SK-N-SH (cell line): ENCODE results near the gene CLN5. TPM values are rescaled to one million over a fixed set of nuclear protein-coding genes. Genes with fewer than 3 reads are reported as not detected.

ENCODE experiments used
- CTCF ChIA-PET: fragments of 300-600, 350-600 bp; formaldehyde crosslinking; extraction: SDS; loops from one replicate; lab custom pipeline; 2021; lab: Yijun Ruan, JAX
- POLR2A ChIA-PET: fragments of 350-600 bp; sonication (Branson Sonifier 250); formaldehyde crosslinking; extraction: SDS; loops from one replicate; lab custom pipeline; 2020; ENCODE audit warnings: antibody characterized with exemption, inconsistent platforms; lab: Yijun Ruan, JAX
- DNase-seq: peaks from one replicate; pipeline ENCODE4 v3.0.0; 2012
- H2AFZ ChIP-seq: fragments of 200-600 bp; sonication (generic); 2 replicates; pipeline ENCODE4 v1.8.1; 2016; ENCODE audit warnings: antibody characterized with exemption, mild to moderate bottlenecking, low read depth
- H3F3A ChIP-seq: fragments of 200-600 bp; sonication (generic); replicated peaks from 2 replicates; pipeline ENCODE3; 2016; ENCODE audit warnings: antibody characterized with exemption, mild to moderate bottlenecking; ENCODE audit not compliant: insufficient read depth
- H3K27ac ChIP-seq, 2 experiments: fragments of 200-500 bp in 1 of 2; fragments of 200-600 bp in 1 of 2; sonication (Bioruptor generic) in 1 of 2; sonication (generic), shearing (Covaris generic) in 1 of 2; 2 replicates each; pipeline versions ENCODE4 v1.5.1 to v1.6.1; 2014 to 2016; ENCODE audit warnings: low read depth in 2 of 2, inconsistent platforms in 1 of 2, low read length in 1 of 2, mild to moderate bottlenecking in 1 of 2, mixed read lengths in 1 of 2
- H3K27me3 ChIP-seq: fragments of 200-600 bp; sonication (generic), shearing (Covaris generic); 2 replicates; pipeline ENCODE4 v1.6.1; 2016; ENCODE audit warnings: mixed run types; ENCODE audit not compliant: insufficient read depth
- H3K36me3 ChIP-seq, 2 experiments: fragments of 200-500 bp in 1 of 2; fragments of 200-600 bp in 1 of 2; sonication (Bioruptor generic) in 1 of 2; sonication (generic) in 1 of 2; replicated peaks in 1 of 2; 2 replicates each; pipeline versions ENCODE3 to v1.5.1; 2014 to 2016; ENCODE audit warnings: low read length in 1 of 2, mild to moderate bottlenecking in 1 of 2; ENCODE audit not compliant: insufficient read depth in 2 of 2, control insufficient read depth in 1 of 2
- H3K4me1 ChIP-seq, 2 experiments: fragments of 200-500 bp in 1 of 2; fragments of 200-600 bp in 1 of 2; sonication (Bioruptor generic) in 1 of 2; sonication (generic), shearing (Covaris generic) in 1 of 2; 2 replicates each; pipeline versions ENCODE4 v1.5.1 to v1.6.1; 2014 to 2016; ENCODE audit warnings: low read depth in 1 of 2, low read length in 1 of 2, mixed run types in 1 of 2; ENCODE audit not compliant: insufficient read depth in 2 of 2, control insufficient read depth in 1 of 2
- H3K4me2 ChIP-seq: fragments of 200-600 bp; sonication (generic), shearing (Covaris generic); 2 replicates; pipeline ENCODE4 v1.6.1; 2017; ENCODE audit warnings: mixed run types
- H3K4me3 ChIP-seq, 2 experiments: fragments of 200-500 bp in 1 of 2; fragments of 200-600 bp in 1 of 2; sonication (Bioruptor generic) in 1 of 2; sonication (generic), shearing (Covaris generic) in 1 of 2; 2 replicates each; pipeline versions ENCODE4 v1.5.1 to v1.8.1; 2014 to 2016; ENCODE audit warnings: low read depth in 2 of 2, inconsistent platforms in 1 of 2, low read length in 1 of 2, mild to moderate bottlenecking in 1 of 2, mixed read lengths in 1 of 2, moderate library complexity in 1 of 2
- H3K79me2 ChIP-seq: fragments of 200-600 bp; sonication (generic); 2 replicates; pipeline ENCODE4 v1.8.1; 2017; ENCODE audit warnings: mild to moderate bottlenecking; ENCODE audit not compliant: insufficient read depth
- H3K9ac ChIP-seq: fragments of 200-600 bp; sonication (generic); 2 replicates; pipeline ENCODE4 v1.6.1; 2017; ENCODE audit warnings: mixed run types
- H3K9me2 ChIP-seq: fragments of 200-600 bp; sonication (generic); 2 replicates; pipeline ENCODE4 v1.6.1; 2017; ENCODE audit warnings: mixed run types
- H3K9me3 ChIP-seq: fragments of 200-600 bp; sonication (generic); 2 replicates; pipeline ENCODE4 v1.6.1; 2017; ENCODE audit warnings: mixed run types, mild to moderate bottlenecking, moderate library complexity
- H4K20me1 ChIP-seq: fragments of 200-600 bp; sonication (generic); 2 replicates; pipeline ENCODE4 v1.6.1; 2017; ENCODE audit warnings: mild to moderate bottlenecking, mixed run types; ENCODE audit not compliant: insufficient read depth
- CTCF ChIP-seq: fragments of 200-600 bp; sonication (generic); IDR thresholded peaks from 2 replicates; pipeline ENCODE4 v1.6.1; 2017; ENCODE audit warnings: antibody characterized with exemption, mild to moderate bottlenecking, moderate library complexity
- ELF1 ChIP-seq: IDR thresholded peaks from 2 replicates; pipeline ENCODE4 v1.4.0; 2012
- EP300 ChIP-seq, 2 experiments: IDR thresholded peaks; 2 replicates each; pipeline versions ENCODE4 v1.4.0 to v1.6.1; 2012; ENCODE audit warnings: borderline replicate concordance in 1 of 2, low read depth in 1 of 2, low read length in 1 of 2
- EZH2phosphoT487 ChIP-seq: fragments of 200-600 bp; sonication (generic); IDR thresholded peaks from 2 replicates; pipeline ENCODE4 v1.6.1; 2017; ENCODE audit warnings: low read depth, mixed run types, mild to moderate bottlenecking, antibody characterized with exemption, moderate library complexity, borderline replicate concordance
- FOSL2 ChIP-seq: IDR thresholded peaks from 2 replicates; pipeline ENCODE4 v1.4.0; 2012; ENCODE audit warnings: low read depth, mild to moderate bottlenecking, moderate library complexity, borderline replicate concordance
- FOXJ3 ChIP-seq: sonication (generic); formaldehyde crosslinking; IDR thresholded peaks from 2 replicates; pipeline ENCODE4 v1.5.1; 2020; ENCODE audit warnings: mild to moderate bottlenecking, missing genetic modification reagents
- GABPA ChIP-seq: IDR thresholded peaks from 2 replicates; pipeline ENCODE4 v1.4.0; 2012; ENCODE audit warnings: low read depth, mild to moderate bottlenecking
- IRF3 ChIP-seq: fragments of 150-350 bp; IDR thresholded peaks from 2 replicates; pipeline ENCODE4 v1.6.1; 2016; ENCODE audit warnings: mild to moderate bottlenecking, low read depth, low read length
- MAX ChIP-seq: IDR thresholded peaks from 2 replicates; pipeline ENCODE4 v1.4.0; 2012; ENCODE audit warnings: low read depth
- NFIC ChIP-seq: IDR thresholded peaks from 2 replicates; pipeline ENCODE4 v1.4.0; 2012; ENCODE audit warnings: borderline replicate concordance
- NRF1 ChIP-seq: IDR thresholded peaks from 2 replicates; pipeline ENCODE4 v1.6.1; 2012; ENCODE audit warnings: low read depth, mild to moderate bottlenecking, low read length
- POLR2AphosphoS5 ChIP-seq: IDR thresholded peaks from 2 replicates; pipeline ENCODE4 v1.6.1; 2012; ENCODE audit warnings: low read depth, low read length
- RFX5 ChIP-seq: IDR thresholded peaks from 2 replicates; pipeline ENCODE4 v1.6.1; 2012; ENCODE audit warnings: mild to moderate bottlenecking, improper control_type of control experiment, low read length
- RXRA ChIP-seq: IDR thresholded peaks from 2 replicates; pipeline ENCODE4 v1.4.0; 2012; ENCODE audit warnings: low read depth, mild to moderate bottlenecking, borderline replicate concordance
- SMC3 ChIP-seq: IDR thresholded peaks from 2 replicates; pipeline ENCODE4 v1.6.1; 2012; ENCODE audit warnings: low read depth, low read length, improper control_type of control experiment
- TCF12 ChIP-seq: IDR thresholded peaks from 2 replicates; pipeline ENCODE4 v1.4.0; 2012
- USF1 ChIP-seq: IDR thresholded peaks from 2 replicates; pipeline ENCODE4 v1.4.0; 2012; ENCODE audit warnings: low read depth, borderline replicate concordance
- USF2 ChIP-seq: fragments of 150-350 bp; IDR thresholded peaks from 2 replicates; pipeline ENCODE4 v1.6.1; 2017; ENCODE audit warnings: antibody characterized with exemption, low read length, low read depth, borderline replicate concordance
- YY1 ChIP-seq: IDR thresholded peaks from 2 replicates; pipeline ENCODE4 v1.4.0; 2012; ENCODE audit warnings: low read depth, mild to moderate bottlenecking
- WGBS: methylation state at CpG from one replicate; pipeline ENCODE4 v1.1.6; 2017; ENCODE audit warnings: low lambda C conversion rate; 5-methylcytosine and 5-hydroxymethylcytosine counted together
- polyA plus RNA-seq, 3 experiments: library from polyadenylated mRNA; depleted of rRNA; stranded (reverse); fragments of >200 nt; gene quantifications; 2 replicates each; pipeline ENCODE4 v1.2.3, GENCODE V29; 2012
- TF ChIP-seq, protein P1 (sequence below): IDR thresholded peaks from 2 replicates; pipeline ENCODE4 v1.4.0; 2012; ENCODE audit warnings: low read depth, borderline replicate concordance

CLN5 gene
- polyA plus RNA-seq, 1 of the 3 experiments (the other 2 are of a cell fraction) = 11.6 TPM

DNA sequence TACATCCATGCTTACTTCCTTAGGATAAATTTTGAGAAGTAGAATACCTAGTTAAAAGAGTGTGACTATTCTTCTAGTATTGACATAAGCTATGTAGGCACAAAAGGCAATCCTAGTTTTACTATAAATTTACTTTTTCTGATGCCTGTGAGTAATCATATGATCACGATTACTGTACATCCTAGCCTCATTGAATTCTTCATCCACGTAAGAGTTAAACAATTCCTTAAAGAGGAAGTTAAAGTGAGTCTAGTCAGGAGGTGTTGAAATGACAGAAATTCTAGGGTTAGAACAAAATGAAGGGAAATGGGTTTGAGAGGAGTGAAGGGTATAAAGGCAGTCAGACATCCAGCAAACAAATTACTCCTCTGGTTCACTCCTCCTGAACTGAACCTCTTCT is 43.7 kb upstream of the CLN5 start, which contains the start of gene ACOD1 (continued):
- TF ChIP-seq, protein P1, sequence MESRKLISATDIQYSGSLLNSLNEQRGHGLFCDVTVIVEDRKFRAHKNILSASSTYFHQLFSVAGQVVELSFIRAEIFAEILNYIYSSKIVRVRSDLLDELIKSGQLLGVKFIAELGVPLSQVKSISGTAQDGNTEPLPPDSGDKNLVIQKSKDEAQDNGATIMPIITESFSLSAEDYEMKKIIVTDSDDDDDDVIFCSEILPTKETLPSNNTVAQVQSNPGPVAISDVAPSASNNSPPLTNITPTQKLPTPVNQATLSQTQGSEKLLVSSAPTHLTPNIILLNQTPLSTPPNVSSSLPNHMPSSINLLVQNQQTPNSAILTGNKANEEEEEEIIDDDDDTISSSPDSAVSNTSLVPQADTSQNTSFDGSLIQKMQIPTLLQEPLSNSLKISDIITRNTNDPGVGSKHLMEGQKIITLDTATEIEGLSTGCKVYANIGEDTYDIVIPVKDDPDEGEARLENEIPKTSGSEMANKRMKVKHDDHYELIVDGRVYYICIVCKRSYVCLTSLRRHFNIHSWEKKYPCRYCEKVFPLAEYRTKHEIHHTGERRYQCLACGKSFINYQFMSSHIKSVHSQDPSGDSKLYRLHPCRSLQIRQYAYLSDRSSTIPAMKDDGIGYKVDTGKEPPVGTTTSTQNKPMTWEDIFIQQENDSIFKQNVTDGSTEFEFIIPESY = no peak
- no peak for TF ChIP-seq RFX5
- no peak for TF ChIP-seq MAX
- TF ChIP-seq USF2 = no peak
- no peak for TF ChIP-seq SMC3
- no peak for TF ChIP-seq NFIC
- no peak for TF ChIP-seq YY1
- no peak for TF ChIP-seq IRF3

GRCh38 chr13:76950101-76950500 is 41.8 kb upstream of the CLN5 start:
- Histone ChIP-seq H2AFZ (no peak overlapping the region), H4K20me1 (no peaks in the 10 kb centered on the region), H3K36me3 (no peaks in the 10 kb centered on the region), H3K79me2 (no peaks in the 10 kb centered on the region), H3K4me1 (no peaks in the 10 kb centered on the region), H3K9me3 (no peaks in the 10 kb centered on the region), H3K4me3 (no peak overlapping the region), H3K27ac (no peak overlapping the region), H3K9me2 (no peaks in the 10 kb centered on the region), H3K4me2 (no peak overlapping the region), H3K27me3 (no peaks in the 10 kb centered on the region), H3K9ac (no peak overlapping the region), H3F3A (no peaks in the 10 kb centered on the region)
- DNase-seq = no peak
- TF ChIP-seq NRF1 = no peak
- TF ChIP-seq, protein P1 = no peak
- TF ChIP-seq CTCF = no peak
- TF ChIP-seq ELF1 = no peak
- TF ChIP-seq EZH2phosphoT487 = no peak
- TF ChIP-seq FOSL2 = no peak
- no peak for TF ChIP-seq RFX5
- no peak for TF ChIP-seq GABPA
- TF ChIP-seq SMC3 = no peak
- TF ChIP-seq USF1 = no peak
- no peak for TF ChIP-seq POLR2AphosphoS5
- TF ChIP-seq TCF12 = no peak
- no peak for TF ChIP-seq EP300 (IDR thresholded peaks at IDR 0.05; ENCODE audit: borderline replicate concordance in 1 of 2, low read depth in 1 of 2, low read length in 1 of 2)
- TF ChIP-seq RXRA = no peak
- TF ChIP-seq YY1 = no peak
- no peak for TF ChIP-seq FOXJ3 (CRISPR knock-in tag)
- 63% methylated on average over 2 of the region's 2 CpGs for WGBS
- POLR2A ChIA-PET = no interaction called here
- CTCF ChIA-PET = no interaction called here
